ENCODE data around the gene SCN4B. TPM values are rescaled to one million over a fixed set of nuclear protein-coding genes. Genes with fewer than 3 reads are reported as not detected.

SCN4B gene
- total RNA-seq, 2 donors from 2014 or later: not detected

- H3K4me1 Mint-ChIP-seq (ENCODE audit: low read depth in 2 of 2): no peaks in the 10 kb centered on the region
- peaks cover 7 to 9% of the 10 kb centered on the region in 2 donors for H3K27me3 Mint-ChIP-seq
- H3K9me3 Mint-ChIP-seq: peaks cover 11% of the 10 kb centered on the region
- H3K27ac Mint-ChIP-seq: no peak overlapping the region
- ATAC-seq (no peak), DNase-seq (ENCODE audit: low spot score) (no peak)
- no peak overlapping the region for H3K4me3 Mint-ChIP-seq
- H3K36me3 Mint-ChIP-seq: peaks cover 20% of the 10 kb centered on the region
Observed at GRCh38 chr11:118084656-118085055, 68.0 kb downstream of the SCN4B start.

- ATAC-seq (no peak), DNase-seq (ENCODE audit: low spot score) (no peak)
- peaks cover 17% of the 10 kb centered on the region for H3K36me3 Mint-ChIP-seq
- H3K27ac Mint-ChIP-seq: no peak overlapping the region
- peaks cover 11% of the 10 kb centered on the region for H3K9me3 Mint-ChIP-seq
- no peaks in the 10 kb centered on the region for H3K4me1 Mint-ChIP-seq (ENCODE audit: low read depth in 2 of 2)
- no peak overlapping the region for H3K4me3 Mint-ChIP-seq
- H3K27me3 Mint-ChIP-seq: peaks cover 5 to 6% of the 10 kb centered on the region in 2 donors
Observed at GRCh38 chr11:118084247-118084646, 68.4 kb downstream of the SCN4B start.

Other genes with a start within 250 kb of the SCN4B start
- gene TMPRSS13, start 223.4 kb downstream of the SCN4B start, total RNA-seq: under 1 TPM; 0.19 to 0.36 TPM
- 10 to 100 TPM; 59.8 to 83.6 TPM for gene IL10RA, start 166.4 kb downstream of the SCN4B start, total RNA-seq
- under 1 TPM in 1 of 2 donors, not detected in 1; 0.19 TPM for gene TMPRSS4, start 75.7 kb downstream of the SCN4B start, total RNA-seq
- not detected for gene SMIM35, start 65.9 kb downstream of the SCN4B start, total RNA-seq
- gene SCN2B, start 23.8 kb upstream of the SCN4B start, total RNA-seq: not detected
- 1 to 10 TPM; 1.4 to 8.5 TPM for gene JAML, start 72.2 kb upstream of the SCN4B start, total RNA-seq
- 10 to 100 TPM; 10.8 to 12.8 TPM for gene MPZL3, start 99.5 kb upstream of the SCN4B start, total RNA-seq
- gene MPZL2, start 111.5 kb upstream of the SCN4B start, total RNA-seq: under 1 TPM in 1 of 2 donors, not detected in 1; 0.45 TPM
- gene CD3E, start 151.9 kb upstream of the SCN4B start, total RNA-seq: 100 to 1,000 TPM in 1 of 2 donors, 10 to 100 TPM in 1; 25.7 to 148 TPM
- gene CD3D, start 189.9 kb upstream of the SCN4B start, total RNA-seq: 100 to 1,000 TPM in 1 of 2 donors, 10 to 100 TPM in 1; 30.5 to 161 TPM
- gene CD3G, start 191.5 kb upstream of the SCN4B start, total RNA-seq: 10 to 100 TPM in 1 of 2 donors, 1 to 10 TPM in 1; 7.1 to 49.4 TPM
- gene UBE4A, start 206.8 kb upstream of the SCN4B start, total RNA-seq: 10 to 100 TPM; 45.0 to 58.8 TPM
- 100 to 1,000 TPM; 183 to 189 TPM for gene ATP5MG, start 248.8 kb upstream of the SCN4B start, total RNA-seq